Right lobe of liver (tissue), 4 donors: ENCODE results near the gene TLE4.

ENCODE experiments used
- CTCF ChIP-seq, 4 donors: fragments of 200-600 bp in 3 of 4; fragments of 450-650 bp in 1 of 4; IDR thresholded peaks; one replicate each; pipeline versions ENCODE4 v1.5.1 to v1.8.0; 2016 to 2022; ENCODE audit warnings: antibody characterized with exemption in 4 of 4, mild to moderate bottlenecking in 2 of 4
- POLR2A ChIP-seq: fragments of 450-650 bp; IDR thresholded peaks from one replicate; pipeline ENCODE4 v1.6.1; 2017; ENCODE audit warnings: antibody characterized with exemption, mild to moderate bottlenecking
- donor health status: DM: no; HTN: no; CAD: no.
- donor health status: DM: no; HTN: no; CAD: no.
- donor health status: DM: no; HTN: yes; CAD: no.

GRCh38 chr9:79575547-79575946 is 3.8 kb downstream of the TLE4 start:
- TF ChIP-seq CTCF (IDR thresholded peaks at IDR 0.05) (no peak), POLR2A (no peak)
